RKO (cell line): ENCODE measurements around the gene TDRD5.

Experiments
- DNase-seq: peaks from one replicate; pipeline ENCODE4 v3.0.0-alpha.2; 2016; ENCODE audit warnings: low spot score

Gene TDRD5

GRCh38 chr1:179591592-179592580 is at the start of gene TDRD5:
Gene TDRD5 (plus strand): TSS chr1:179591832. CDS start chr1:179592616, 784 bp downstream.
- DNase-seq: no peak

GRCh38 chr1:179545321-179545720 is 46.3 kb upstream of the TDRD5 start:
- no peak for DNase-seq

GRCh38 chr1:179547021-179547535 is 44.6 kb upstream of the TDRD5 start:
- DNase-seq: no peak

GRCh38 chr1:179548666-179549367 is 42.8 kb upstream of the TDRD5 start:
- no peak for DNase-seq

GRCh38 chr1:179549368-179549700 is 42.3 kb upstream of the TDRD5 start:
- no peak for DNase-seq

- DNase-seq: peak; percentile 39
Measured at GRCh38 chr1:179550746-179551682, 40.6 kb upstream of the TDRD5 start.

GRCh38 chr1:179554427-179554826 is 37.2 kb upstream of the TDRD5 start:
- DNase-seq: no peak

GRCh38 chr1:179558078-179558477 is 33.6 kb upstream of the TDRD5 start:
- DNase-seq: no peak

GRCh38 chr1:179575497-179576314 is 15.9 kb upstream of the TDRD5 start, which contains the start of gene NPHS2:
Gene NPHS2 (minus strand): TSS chr1:179575948. CDS start chr1:179575864, 84 bp downstream.
- DNase-seq: no peak

- DNase-seq: no peak
Measured at GRCh38 chr1:179576509-179576908, 15.1 kb upstream of the TDRD5 start.

- no peak for DNase-seq
Measured at GRCh38 chr1:179583771-179584320, 7.8 kb upstream of the TDRD5 start.

GRCh38 chr1:179586107-179586823 is 5.4 kb upstream of the TDRD5 start:
- DNase-seq: no peak

GRCh38 chr1:179587336-179587735 is 4.3 kb upstream of the TDRD5 start:
- DNase-seq: no peak

GRCh38 chr1:179588425-179589024 is 3.1 kb upstream of the TDRD5 start:
- no peak for DNase-seq

GRCh38 chr1:179589509-179589908 is 2.1 kb upstream of the TDRD5 start:
- DNase-seq: no peak

GRCh38 chr1:179590671-179591070 is 961 bp upstream of the TDRD5 start:
- DNase-seq: no peak

GRCh38 chr1:179591253-179591591 is 410 bp upstream of the TDRD5 start:
- no peak for DNase-seq

GRCh38 chr1:179598631-179599030 is 7.0 kb downstream of the TDRD5 start:
- DNase-seq: no peak

- DNase-seq: peak; percentile 68
Measured at GRCh38 chr1:179599623-179600249, 8.1 kb downstream of the TDRD5 start.
